ENCODE measurements around the gene MRPL24.
"Not testable (repeated sequence)": the region's sequence is repeated elsewhere in the genome, so short reads cannot be mapped to it uniquely, and the experiment has no call there.

Gene MRPL24

DNA sequence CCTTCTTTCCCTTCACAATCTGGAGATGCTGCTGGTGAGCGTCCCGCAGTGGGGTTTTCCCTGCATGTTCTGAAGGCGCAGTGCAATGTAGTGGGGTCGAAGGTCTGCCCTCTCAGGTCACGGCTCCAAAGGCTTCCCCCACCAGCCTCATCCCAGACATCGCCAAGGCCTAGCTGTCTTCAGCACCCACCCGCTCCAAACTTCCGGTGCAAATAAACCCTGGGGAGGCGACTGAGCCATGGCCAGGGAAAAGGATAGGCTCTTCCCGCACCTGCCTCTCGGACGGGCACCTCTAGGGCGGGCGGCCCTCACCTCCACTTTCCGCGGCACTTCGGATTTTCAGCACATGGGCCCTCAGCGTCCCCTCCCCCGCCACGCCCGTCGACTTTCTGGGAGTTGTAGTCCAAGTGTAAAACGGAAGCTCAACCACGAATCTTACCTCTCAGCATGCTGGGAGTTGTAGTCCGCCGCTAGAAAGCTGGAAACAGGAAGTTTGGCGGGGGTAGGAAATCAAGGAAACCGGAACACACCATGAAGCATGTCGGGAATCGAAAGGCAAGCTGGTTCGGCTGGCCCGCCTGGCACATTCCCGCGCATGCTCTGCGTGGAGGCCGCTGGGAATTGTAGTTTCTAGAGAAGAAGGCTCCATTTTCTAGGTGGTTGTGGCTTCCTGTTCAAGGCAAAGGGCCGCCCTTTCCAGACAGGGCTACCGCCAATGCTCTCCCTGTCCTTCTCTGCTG is at the start of gene MRPL24:
Gene MRPL24 (minus strand): TSS at position 348 of the 740 bp plus-strand sequence. CDS start 2,384 bp downstream, outside the sequence.
- peak; percentile 94 to 96 for DNase-seq

DNA sequence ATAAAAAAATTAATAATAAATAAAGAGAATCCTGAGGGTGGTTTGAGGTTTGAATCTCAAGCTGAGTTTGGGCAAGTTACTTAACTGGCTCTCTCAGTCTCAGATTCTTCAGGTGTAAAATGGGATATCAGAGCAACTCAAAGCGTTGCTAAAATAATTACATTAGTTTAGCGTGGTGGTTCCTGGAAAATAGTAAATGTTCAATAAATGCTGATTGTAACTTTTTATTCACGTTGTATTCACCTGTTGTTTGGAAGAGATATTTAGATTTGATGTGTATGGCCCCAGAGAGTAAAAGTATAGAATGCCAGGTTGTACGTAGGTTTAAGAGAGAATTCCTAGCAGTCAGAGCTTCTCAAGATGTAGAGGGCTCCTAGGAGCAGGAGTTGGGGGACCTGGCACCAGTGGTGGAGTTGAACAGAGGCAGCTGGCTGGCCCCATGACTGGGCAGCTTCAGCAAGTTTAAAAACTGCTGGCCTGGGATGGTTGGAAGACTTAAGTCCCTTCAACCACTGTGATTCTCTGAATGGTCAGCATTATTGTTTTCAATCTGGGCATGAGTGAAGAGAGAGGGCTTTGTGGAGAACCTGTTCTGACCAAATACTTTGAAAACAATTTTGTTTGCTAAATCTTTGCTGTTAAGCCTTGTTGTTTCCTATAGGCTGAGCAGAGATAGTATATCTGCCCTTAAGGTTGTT is 48.9 kb upstream of the MRPL24 start:
- DNase-seq, result no peak

DNA sequence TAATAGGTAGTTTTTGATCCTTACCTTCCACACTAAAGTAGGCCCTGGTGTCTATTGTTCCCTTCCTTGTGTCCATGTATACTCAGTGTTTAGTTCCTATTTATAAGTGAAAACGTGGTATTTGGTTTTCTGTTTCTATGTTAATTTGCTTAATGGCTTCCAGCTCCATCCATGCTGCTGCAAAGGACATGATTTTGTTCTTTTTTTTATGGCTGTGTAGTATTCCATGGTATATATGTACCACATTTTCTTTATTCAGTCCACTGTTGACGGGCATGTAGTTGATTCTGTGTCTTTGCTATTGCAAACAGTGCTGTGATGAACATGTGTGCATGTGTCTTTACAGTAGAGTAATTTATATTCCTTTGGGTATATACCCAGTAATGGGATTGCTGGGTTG is 47.2 kb upstream of the MRPL24 start:
- DNase-seq, result no peak

DNA sequence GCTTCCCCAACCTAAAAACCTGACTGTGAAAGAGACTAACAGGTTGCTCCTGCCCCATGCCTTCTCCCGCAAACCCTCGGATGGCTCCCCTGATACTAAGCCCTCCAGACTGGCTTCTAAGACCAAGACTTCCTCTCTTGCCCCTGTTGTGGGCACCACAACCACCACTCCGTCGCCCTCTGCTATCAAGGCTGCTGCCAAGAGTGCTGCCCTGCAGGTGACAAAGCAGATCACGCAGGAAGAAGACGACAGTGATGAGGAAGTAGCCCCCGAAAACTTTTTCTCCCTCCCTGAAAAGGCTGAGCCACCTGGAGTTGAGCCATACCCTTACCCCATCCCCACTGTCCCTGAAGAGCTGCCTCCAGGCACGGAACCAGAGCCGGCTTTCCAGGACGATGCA is 45.8 kb upstream of the MRPL24 start:
- no peak for DNase-seq

DNA sequence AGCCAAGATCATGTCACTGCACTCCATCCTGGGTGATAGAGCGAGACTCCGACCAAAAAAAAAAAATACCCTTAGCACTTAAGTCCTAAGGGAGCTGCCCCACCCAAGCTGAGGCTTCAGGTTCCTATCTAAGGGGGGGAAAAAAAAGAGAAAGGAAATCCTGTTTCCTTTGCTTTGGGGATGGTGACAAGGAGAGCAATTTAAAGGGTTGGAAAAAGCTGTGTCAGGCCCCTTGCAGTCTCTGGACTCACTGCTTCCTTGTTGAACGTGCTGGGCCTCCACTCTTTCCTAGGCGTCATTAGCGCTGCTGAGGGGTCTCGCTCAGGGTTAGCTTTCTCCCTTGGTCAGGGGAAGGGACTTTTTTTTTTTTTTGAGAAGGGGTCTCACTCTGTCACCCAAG is 44.6 kb upstream of the MRPL24 start:
- DNase-seq, result no peak

DNA sequence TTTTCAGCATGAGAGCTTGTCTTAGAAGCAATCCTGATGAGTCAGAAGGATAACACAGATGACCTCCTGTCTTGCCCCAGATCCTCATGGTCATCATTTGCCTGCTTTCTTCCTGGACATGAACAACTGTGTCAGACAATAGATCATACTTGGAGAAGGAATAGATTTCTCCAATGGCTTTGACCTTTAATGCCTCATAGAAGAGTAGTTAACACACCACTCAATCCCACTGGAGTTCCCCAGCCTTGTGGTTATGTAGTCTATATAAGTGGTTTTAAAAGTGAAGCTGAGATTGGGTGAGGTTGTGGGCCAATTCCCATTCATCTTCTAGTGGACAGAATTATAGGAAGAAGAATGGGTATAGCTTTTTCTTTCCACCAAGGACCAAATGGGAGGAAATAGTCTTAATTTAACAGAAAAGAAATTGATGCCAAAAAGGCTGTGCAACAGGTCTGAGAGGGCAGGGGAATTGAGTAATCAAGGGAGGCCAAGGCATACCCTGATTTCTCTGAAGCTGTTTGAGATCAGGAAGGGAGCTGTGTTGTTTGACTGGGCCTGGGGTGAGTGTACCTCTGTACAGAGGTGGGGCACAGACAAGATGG is 40.8 kb upstream of the MRPL24 start:
- no peak for DNase-seq

DNA sequence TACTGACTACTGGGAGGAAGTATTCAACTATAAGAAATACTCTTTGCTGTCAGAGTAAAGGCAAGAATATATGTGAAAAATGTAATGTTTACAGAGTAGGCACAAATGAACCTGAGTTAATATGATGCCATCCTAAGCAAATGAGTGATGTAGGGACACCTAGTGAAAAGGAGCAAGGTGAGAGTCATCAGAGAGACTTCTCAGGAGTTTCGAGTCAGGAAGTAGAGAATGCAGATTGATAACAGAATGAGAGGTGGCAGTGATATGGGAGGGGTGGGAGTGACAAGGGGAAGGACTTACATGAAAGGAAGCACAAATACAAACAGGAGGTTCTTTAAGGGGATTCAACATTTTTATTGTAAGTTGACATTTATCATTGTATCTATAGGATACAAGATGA is 36.7 kb upstream of the MRPL24 start:
- no peak for DNase-seq

DNA sequence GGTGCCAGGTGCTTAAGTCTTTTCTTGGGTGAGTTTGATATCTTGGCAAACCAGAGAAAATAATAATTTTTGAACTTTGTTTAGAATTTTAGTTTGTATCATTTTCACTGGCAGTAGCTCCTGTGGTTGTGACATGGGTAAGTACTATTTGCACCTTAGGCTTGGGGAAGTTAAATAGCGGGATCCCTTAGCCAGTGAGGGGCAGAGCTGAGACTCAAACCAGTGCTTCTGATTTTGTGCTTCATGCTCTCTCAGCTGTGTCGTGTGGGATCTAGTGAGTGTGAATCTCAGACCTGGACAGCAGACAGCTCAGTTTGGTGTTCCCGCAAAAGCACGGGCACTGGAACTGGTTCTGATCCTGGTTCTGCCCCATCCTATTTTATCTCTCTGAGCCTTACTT is 36.1 kb upstream of the MRPL24 start:
- DNase-seq, result no peak

DNA sequence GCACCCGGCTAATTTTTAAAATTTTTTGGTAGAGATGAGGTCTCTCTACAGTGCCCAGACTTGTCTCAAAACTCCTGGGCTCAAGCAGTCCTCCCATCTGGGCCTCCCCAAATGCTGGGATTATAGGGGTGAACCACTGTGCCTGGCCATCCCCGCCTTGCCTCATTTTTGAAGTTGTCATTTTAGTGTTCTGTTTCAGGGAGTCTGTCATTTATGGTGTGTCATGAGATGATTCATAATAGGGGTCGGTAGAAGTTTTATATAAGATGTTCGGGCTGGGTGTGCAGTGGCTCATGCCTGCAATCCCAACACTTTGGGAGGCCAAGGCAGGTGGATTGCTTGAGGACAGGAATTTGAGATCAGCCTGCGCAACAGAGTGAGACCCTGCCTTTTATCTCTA is 34.9 kb upstream of the MRPL24 start:
- no peak for DNase-seq

DNA sequence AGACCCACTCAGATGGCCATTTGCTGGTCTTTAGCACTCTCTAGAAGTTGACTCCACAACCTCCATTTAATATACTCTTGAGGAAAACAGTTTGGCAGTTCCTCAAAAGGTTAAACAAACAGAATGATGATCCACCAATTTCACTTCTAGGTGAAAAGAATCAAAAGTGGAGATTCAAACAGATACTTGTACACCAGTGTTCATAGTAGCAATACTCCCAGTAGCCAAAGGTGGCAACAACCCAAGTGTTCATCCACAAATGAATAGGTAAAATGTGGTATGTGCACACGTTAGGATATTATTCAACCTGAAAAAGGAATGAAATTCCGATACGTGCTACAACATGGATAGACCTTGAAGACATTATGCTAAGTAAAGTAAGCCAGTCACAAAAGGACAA is 32.7 kb upstream of the MRPL24 start:
- no peak for DNase-seq

DNA sequence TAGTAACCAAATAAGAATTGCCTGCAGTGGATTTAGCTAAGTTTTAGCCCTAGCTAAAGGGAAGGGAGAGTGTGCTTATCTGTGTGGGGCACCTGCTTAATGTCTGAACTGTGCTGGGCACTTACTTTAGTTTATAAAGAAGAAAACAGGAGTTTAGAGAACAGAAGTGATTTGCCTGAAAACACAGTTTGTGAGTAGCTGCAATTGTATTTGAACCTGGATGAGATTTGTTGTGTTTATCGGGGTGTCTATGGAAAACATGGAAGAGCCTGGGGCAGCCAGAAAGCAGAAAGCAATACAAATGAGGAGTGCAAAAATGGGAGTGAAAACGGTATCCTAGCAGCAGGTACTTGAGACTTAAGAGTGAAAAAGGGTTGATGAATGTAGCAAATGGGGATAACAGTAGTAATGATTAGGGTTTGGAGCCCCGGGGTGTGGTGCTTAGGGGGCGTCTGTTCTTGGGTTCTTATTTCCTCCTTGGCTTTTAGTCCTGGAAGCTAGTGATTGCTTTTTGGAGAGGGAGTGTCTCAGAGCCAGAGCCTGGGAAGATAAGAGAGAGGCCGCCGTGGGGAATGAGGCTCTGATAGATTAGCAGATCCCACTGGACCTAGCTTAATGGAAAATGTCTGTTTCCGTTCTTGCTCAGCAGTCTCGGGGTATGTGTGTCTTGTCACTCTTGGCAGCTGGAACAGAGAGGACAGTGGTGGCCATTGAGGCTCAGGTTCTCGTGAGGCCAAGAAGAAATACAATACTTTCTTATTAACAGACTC is 32.0 kb upstream of the MRPL24 start:
- no peak for DNase-seq

DNA sequence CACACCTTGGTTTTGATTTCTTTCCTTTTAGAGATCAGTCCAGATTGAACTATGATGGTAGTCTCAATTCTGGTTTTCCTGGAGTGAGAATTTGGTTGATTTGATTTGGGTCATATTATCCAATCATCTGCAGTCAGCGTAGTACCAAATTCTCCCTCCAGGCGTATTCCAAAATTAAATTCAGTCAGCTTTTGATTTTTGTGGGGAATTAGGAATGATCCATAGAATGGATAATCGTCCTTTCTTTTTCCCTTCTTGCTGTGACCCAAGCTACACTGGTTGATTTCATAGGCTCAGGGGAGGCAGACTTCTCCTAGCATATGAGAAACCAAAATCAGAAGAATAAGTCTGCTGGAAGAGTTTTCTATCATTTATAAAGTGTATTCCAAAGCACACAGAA is 31.3 kb upstream of the MRPL24 start:
- DNase-seq, result no peak

DNA sequence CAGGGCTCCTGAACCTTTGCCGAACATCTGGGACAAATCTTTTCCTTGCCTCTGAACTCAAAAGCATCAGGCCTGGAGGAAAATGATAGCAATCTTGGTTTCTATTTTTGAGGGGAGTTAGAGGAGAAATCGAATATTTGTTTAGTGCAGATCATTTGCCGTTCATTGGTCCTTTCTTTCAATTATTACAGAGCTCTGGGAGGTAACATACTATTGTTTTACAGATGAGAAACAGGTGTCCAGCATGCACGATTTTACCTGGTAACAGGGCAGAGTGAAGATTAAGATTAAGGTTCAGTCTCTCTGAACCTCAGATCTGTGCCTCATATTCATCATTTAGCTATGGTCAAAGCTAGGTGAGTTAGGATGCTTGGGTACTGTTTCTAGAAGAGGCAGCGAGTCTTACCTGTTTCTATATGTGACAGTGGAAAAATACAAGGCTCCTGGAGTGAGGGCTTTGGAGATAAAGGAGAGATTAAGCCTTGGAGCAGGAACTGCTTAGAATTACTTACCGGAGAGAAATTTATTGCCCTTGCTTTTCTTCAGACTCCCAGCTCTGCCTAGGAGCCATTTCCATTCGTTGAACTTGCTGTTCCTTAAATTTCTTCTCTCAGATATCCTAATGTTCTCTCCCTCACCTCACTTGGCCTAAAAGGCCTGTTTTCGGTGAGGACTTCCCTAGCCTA is 27.9 kb upstream of the MRPL24 start:
- no peak for DNase-seq

DNA sequence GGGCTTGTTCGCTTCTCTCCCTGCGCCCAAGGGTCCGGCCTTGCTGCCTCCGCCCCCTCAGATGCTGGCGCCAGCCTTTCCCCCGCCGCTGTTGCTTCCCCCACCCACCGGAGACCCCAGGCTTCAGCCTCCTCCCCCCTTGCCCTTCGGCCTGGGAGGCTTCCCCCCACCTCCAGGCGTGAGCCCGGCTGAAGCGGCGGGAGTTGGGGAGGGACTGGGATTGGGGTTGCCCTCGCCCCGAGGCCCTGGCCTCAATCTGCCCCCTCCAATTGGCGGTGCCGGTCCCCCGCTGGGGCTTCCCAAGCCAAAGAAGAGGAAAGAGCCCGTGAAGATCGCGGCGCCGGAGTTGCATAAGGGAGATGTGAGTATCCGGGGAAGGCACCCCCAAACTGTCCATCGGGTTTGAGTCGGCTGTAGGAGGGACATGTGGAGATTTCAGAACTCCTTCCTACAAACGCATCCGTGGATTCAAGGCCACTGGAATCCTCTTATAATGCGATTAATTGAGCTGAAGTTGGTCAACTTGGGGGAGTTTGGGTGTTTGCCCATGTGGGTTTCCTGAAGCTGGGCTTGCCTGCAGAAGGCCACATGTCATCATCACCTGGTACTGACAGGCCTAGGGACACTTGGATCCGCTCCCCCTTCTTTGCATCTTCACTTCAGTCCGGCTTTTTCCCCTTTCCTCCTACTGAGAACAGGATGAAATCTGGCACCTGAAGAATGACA is 27.2 kb upstream of the MRPL24 start:
- peak; percentile 43 to 50 for DNase-seq

DNA sequence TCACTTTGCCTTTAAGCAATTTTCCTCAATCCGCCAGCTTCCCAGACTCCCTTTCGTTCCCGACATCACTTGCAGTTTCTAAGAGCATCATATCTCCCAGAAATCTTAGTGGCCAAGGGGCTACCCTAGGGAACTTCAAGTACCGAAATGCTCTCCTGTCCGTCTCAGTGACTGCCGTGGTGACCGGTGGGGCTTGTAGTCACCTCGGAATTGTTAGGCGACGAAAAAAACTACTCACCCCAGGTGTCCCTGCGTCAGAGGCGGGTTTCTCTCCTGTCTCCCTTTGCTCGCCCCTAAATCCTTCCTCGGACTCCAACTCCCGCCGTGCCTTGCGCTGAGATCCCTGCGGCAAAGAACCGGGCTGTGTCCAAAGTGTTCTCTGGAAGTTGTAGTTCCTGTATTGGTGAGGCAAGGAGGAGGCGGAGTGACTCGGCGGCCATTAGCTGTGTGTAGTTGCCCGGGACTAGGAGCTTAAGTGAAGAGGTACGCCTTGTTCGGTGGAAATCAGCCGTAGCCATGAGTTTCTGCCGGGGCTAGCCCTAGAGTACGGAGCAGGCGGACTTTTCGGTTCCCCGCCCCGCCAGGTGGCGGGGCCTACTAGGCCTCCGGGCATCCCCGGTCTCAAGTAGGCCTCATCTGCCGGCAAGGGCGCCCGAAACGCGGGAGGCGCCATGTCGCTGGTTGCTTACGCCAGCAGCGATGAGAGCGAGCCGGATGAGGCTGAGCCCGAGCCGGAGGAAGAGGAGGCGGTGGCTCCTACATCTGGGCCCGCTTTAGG is 26.4 kb upstream of the MRPL24 start, which contains the start of gene PRCC:
Gene PRCC (plus strand): TSS at position 435 of the 778 bp plus-strand sequence. CDS start 237 bp downstream, at position 672.
- DNase-seq, result peak; percentile 93 to 95

DNA sequence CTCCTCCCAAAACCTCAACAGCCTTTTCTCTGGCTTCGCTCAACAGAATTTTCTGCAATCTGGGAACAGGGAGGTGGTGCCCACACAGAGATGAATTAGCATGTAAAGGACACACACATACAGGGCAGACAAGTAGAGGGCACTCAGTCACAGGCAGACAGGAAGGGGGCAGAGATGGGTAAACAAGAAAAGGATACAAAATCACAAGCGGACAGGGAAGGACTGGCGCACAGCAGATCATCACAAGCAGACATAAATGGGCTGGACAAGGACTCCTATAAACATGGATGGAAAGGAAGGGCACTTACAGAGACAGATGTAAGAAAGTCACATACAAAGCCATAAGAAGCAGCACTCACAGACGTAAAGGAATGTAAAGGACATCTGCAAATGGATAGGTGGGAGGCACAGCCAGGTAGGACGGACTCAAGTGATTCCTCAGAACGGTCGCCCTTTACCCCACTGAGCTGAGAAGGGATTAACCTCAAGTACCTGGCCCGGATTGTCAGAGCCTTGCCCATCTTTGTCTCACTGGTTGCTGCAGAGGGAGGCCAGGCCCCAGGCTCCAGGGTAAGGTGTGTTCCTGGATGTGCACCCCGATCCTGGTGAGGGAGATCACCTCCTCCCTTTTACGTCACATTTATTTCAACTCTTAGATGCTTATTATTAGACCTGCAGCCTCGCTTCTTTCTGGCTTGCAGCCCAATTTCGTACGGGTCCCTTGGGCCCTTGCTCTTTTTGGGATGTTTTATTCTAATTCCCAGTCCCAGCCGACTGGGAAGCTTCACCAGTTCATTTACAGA is 25.6 kb upstream of the MRPL24 start:
- no peak for DNase-seq

DNA sequence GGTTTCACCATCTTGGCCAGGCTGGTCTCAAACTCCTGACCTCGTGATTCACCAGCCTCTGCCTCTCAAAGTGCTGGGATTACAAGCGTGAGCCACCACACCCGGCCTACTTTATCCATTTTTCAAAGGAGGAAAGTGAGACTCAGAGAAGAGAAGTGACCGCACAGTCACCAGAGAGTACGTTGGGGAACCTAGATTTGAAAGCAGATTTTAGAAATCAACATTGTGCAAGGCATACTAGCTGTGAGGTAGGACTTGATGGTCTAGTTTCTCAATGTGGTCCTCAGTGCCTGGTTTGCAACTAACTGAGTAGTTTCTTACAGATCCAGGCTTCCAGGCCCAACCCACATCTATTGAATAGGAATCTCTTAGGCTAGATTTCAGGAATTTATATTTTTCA is 24.8 kb upstream of the MRPL24 start:
- no peak for DNase-seq

DNA sequence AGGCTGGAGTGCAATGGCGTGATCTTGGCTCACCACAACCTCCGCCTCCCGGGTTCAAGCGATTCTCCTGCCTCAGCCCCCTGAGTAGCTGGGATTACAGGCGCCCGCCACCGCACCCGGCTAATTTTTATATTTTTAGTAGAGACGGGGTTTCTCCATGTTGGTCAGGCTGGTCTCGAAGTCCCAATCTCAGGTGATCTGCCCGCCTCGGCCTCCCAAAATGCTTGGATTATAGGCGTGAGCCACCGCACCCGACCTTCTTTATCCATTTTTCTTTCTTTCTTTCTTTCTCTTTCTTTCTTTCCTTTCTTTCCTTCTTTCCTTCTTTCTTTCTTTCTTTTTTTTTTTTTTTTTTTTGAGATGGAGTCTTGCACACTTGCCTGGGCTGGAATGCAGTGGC is 24.2 kb upstream of the MRPL24 start:
- not testable (repeated sequence) for DNase-seq

DNA sequence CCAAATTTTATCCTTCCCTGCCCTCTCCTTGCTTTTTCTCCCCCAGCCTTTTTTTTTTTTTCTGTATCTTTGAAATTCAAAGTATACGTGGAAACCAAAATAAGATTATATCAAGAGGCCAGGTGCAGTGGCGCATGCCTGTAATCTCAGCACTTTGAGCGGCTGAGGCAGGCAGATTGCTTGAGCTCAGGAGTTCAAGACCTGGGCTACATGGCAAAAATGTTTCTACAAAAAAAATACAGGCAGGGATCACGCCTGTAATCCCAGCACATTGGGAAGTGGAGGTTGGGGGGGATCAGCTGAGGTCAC is 19.9 kb upstream of the MRPL24 start:
- DNase-seq, result no peak

DNA sequence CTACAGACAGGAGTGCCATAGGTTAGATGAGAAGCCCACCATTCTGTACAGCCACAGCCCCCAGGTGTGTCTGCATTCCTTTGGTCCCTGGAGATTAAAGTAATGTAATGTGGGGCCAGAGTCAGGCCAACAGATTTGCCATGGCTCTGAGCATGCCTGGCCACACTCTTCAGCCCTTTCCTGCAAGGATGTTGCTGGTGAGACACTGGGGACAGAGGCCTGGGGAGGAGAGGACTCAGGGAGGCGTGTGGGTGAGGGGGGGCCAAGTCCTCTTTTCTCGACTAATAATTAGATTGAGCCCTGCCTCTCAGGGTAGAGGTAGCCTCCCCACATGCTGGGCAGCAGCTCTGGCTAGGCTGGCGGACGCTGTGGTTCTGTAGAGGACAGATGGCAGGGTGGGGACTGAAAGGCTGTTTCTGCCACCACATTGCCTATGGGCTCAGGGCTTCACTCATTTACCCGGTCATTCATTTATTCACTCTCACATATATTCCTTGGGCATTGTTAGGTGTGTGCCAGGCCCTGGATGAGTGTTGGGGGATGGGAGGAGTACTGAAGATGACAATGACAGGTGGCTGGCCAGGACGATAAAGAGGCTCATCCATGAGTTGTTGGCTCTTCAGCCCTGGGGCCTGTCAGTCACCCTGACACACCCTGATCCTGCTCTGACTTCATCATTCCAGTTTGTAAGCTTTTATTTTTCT is 19.4 kb upstream of the MRPL24 start:
- DNase-seq, result no peak

Data from stimulated activated CD4-positive, alpha-beta T cell treated with anti-CD3 and anti-CD28 coated beads, Interleukin-2, amount 100 ng/mL, for 24 hours (primary cell).